HG02588 (cell line): ENCODE measurements around the gene CTAG1A.
"Not testable (repeated sequence)": the region's sequence is repeated elsewhere in the genome, so short reads cannot be mapped to it uniquely, and the experiment has no call there.

Experiments used
- ATAC-seq: cut with Tn5 transposase; IDR thresholded peaks from one replicate; pipeline ENCODE4 v1.9.1; 2021; ENCODE audit warnings: mild to moderate bottlenecking, moderate library complexity; ENCODE audit not compliant: unreplicated experiment

The CTAG1A gene

GRCh38 chrX:154584585-154585183, at the start of gene CTAG1A:
Gene CTAG1A, plus strand, starts transcription at chrX:154585133. Its CDS starts 74 bp downstream, at chrX:154585207.
- not testable (repeated sequence) for ATAC-seq

- no peak for ATAC-seq
These were observed 49.0 kb upstream of the CTAG1A start for GRCh38 chrX:154535892-154536291.

GRCh38 chrX:154539077-154539476, 45.9 kb upstream of the CTAG1A start:
- no peak for ATAC-seq

GRCh38 chrX:154540365-154540764, 44.6 kb upstream of the CTAG1A start:
- ATAC-seq, result not testable (repeated sequence)

GRCh38 chrX:154540897-154541535, 43.9 kb upstream of the CTAG1A start:
- no peak for ATAC-seq

GRCh38 chrX:154541589-154541895, 43.4 kb upstream of the CTAG1A start:
- ATAC-seq, result no peak

GRCh38 chrX:154541896-154542722, 42.8 kb upstream of the CTAG1A start:
- ATAC-seq, result no peak

GRCh38 chrX:154542723-154543424, 42.1 kb upstream of the CTAG1A start:
- no peak for ATAC-seq

GRCh38 chrX:154545673-154546274, 39.2 kb upstream of the CTAG1A start:
- ATAC-seq, result no peak

- peak; percentile 51 for ATAC-seq
These were observed 38.3 kb upstream of the CTAG1A start, which contains the start of gene G6PD for GRCh38 chrX:154546354-154547244. Gene G6PD, minus strand, starts transcription at chrX:154546846. Its CDS starts 691 bp downstream, at chrX:154546155.

GRCh38 chrX:154547245-154548027, 37.5 kb upstream of the CTAG1A start, which contains the start of gene IKBKG:
Gene IKBKG, plus strand, starts transcription at chrX:154547620. Its CDS starts 4,383 bp downstream, at chrX:154552003.
- ATAC-seq, result peak; percentile 78

GRCh38 chrX:154548028-154548316, 37.0 kb upstream of the CTAG1A start:
- no peak for ATAC-seq

- ATAC-seq, result no peak
These were observed 35.2 kb upstream of the CTAG1A start for GRCh38 chrX:154549766-154550165.

- not testable (repeated sequence) for ATAC-seq
These were observed 32.7 kb upstream of the CTAG1A start for GRCh38 chrX:154552112-154552806.

- not testable (repeated sequence) for ATAC-seq
These were observed 26.8 kb upstream of the CTAG1A start for GRCh38 chrX:154558060-154558690.

- not testable (repeated sequence) for ATAC-seq
These were observed 26.0 kb upstream of the CTAG1A start for GRCh38 chrX:154558896-154559295.

GRCh38 chrX:154560326-154560725, 24.6 kb upstream of the CTAG1A start:
- not testable (repeated sequence) for ATAC-seq

GRCh38 chrX:154562295-154562694, 22.6 kb upstream of the CTAG1A start:
- not testable (repeated sequence) for ATAC-seq
